ENCODE results near the gene MAP3K4.
A peak's percentile ranks its signal among the peaks of the same experiment; 100 is the strongest.

MAP3K4 gene

DNA sequence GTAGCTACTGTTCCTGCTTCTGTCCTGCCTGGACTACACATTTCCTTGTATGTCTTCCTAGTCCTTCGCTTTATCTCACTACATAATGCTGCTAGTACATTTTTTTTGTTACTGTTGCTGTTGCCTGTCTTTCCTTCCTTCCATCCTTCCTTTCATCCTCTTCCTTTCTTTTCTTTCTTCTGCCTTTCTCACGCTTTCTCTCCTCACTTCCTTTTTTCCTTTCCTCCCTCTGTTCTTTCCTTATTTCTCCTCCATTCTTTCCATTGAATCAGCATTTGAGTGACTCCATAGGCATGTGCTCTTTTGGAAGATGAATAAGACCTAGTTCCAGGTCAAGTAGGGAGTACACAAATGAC, 46.3 kb downstream of the MAP3K4 start:
- DNase-seq (ENCODE audit: low spot score) = no peak

- DNase-seq (ENCODE audit: low spot score) = no peak
These were observed 46.9 kb downstream of the MAP3K4 start for GRCh38 chr6:161038229-161039031.

GRCh38 chr6:161041274-161041673, 49.7 kb downstream of the MAP3K4 start:
- DNase-seq (ENCODE audit: low spot score) = no peak

GRCh38 chr6:161044335-161044734, 52.8 kb downstream of the MAP3K4 start:
- DNase-seq (ENCODE audit: low spot score) = no peak

GRCh38 chr6:161048641-161049040, 57.1 kb downstream of the MAP3K4 start:
- no peak for DNase-seq (ENCODE audit: low spot score)

- no peak for DNase-seq (ENCODE audit: low spot score)
These were observed 58.7 kb downstream of the MAP3K4 start for GRCh38 chr6:161050134-161050765.

GRCh38 chr6:161053103-161053502, 61.5 kb downstream of the MAP3K4 start:
- DNase-seq (ENCODE audit: low spot score) = no peak

DNA sequence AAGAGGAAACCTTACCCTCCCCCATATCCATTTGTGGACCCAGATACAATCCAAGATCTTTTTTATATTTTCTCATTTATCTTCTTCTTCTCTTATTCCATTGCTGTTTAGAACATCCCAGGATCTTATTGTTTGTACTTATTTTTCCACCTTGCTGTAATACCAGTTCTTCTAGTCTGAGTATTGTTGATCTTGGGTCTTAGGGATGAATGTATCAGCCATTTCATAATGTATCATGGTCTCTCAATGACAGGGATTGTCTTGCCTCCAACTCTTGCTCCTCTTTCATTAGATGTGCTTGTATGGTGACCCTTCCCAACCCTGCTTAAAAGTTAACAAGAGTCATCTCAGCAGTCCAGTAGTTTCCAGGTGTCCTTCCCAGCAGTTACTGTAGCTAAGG, 63.3 kb downstream of the MAP3K4 start:
- DNase-seq (ENCODE audit: low spot score) = no peak

DNA sequence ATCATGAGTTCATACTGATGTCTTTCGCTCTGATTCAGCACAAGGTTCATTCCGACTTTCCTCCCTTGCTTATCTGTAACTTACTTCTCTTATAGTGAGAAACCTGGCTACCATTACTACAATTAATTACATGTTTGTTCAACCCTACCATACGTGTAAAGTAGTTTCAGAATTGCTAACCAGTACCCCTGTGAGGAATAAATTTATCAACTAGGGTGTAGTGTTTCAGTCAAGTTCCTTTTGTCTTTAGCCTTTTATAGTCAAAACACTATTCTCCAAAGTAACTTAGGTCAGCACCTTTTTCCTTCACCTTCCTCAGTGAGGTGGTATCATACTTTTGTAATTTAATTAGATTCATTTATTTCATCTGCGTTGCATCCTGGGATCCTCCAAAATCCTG, 64.9 kb downstream of the MAP3K4 start:
- DNase-seq (ENCODE audit: low spot score) = no peak

GRCh38 chr6:161057103-161058091, 65.8 kb downstream of the MAP3K4 start:
- no peak for DNase-seq (ENCODE audit: low spot score)

- DNase-seq (ENCODE audit: low spot score) = no peak
These were observed 67.2 kb downstream of the MAP3K4 start for GRCh38 chr6:161058741-161059140.

DNA sequence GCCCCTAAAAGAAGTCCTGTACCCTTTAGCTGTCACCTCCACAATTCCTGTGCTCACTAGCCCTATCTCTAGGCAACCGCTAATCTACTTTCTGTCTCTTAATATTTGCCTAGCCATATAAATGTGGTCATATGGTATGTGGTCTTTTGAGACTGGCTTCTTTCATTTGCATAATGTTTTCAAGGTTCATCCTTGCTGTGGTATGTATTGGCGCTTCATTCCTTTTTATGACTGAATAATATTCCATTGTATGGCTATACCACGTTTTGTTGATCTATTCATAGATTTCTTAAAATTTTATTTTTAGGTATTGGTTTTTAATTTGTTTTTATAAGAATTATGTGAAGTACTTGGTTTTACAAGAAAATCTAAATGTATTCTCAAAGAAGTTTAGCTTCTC, 70.0 kb downstream of the MAP3K4 start:
- DNase-seq (ENCODE audit: low spot score) = no peak

- DNase-seq (ENCODE audit: low spot score) = no peak
These were observed 73.3 kb downstream of the MAP3K4 start for GRCh38 chr6:161064915-161065314.

GRCh38 chr6:161066511-161066910, 74.9 kb downstream of the MAP3K4 start:
- no peak for DNase-seq (ENCODE audit: low spot score)

GRCh38 chr6:161067749-161068148, 76.2 kb downstream of the MAP3K4 start:
- no peak for DNase-seq (ENCODE audit: low spot score)

- no peak for DNase-seq (ENCODE audit: low spot score)
These were observed 76.8 kb downstream of the MAP3K4 start for GRCh38 chr6:161068321-161068741.

DNA sequence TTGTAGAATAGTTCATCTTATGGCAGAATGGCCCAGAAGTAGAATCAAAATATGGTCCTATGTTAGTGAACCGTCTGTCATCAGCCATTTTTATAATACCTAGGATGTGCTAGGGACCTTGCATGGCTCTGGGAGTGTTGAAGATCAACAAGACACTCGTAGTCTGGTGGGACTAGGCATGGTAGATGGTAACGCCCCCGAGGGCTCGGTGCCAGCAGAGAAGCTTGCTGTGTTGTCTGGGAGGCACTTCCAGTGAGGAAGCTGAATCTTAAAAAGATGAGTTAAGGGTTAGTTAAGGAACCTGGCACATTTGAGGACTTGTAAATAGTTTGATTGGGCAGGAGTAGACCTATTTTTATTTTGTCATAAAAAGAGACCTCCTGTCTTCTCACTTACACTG, 82.4 kb downstream of the MAP3K4 start:
- no peak for DNase-seq (ENCODE audit: low spot score)

DNA sequence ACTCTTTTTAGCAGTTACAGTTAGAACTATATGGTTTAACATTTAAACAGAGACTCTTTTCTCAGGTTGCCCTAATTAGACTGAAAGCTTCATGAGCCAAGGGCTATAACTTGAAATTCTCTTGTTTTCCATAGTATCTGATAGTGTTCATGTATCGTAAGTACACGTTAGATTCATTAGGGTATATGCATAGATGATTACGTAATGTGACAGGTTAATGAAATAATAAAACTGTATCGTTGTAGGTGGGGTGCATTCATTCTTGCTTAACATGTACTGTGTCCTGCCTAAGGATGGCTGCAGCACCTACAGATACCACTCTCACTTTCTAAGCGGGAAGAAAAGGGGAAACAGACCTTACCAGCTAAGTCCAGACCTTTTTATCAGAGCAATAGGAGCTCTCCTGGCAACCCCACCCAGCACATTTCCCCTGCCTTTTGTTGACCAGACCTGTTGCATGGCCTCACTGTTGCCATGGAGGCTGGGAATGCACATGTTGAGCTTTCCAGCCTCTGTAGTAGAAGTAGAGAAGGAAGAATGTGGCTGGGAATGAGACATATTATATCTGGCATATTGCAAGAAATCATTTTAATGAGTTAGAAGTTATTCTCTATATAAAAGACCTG, 83.0 kb downstream of the MAP3K4 start:
- DNase-seq (ENCODE audit: low spot score) = no peak

DNA sequence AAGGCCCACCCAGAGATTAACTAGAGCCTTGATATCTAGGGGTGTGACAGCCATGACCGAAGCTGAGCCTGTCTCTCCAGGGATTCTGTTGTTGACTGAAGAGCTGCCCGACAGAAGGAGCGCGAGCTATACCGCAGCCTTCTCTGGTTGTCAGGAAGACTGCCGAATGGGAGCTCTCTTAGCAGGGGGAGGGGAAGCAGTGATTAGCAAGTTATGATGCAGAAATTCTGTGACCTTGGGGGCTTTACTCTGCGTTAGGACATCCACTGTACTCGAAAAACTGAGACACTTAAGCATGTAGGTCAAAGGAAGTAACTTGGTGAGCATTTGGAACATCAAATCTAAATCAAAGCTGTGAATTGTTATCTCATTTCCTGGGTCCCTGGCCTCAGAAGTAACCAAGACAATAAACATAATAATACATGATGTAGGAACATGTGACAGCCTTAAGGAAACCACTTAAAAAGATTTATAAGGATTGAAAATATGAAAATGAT, 84.7 kb downstream of the MAP3K4 start:
- peak; percentile 68 for DNase-seq (ENCODE audit: low spot score)

DNA sequence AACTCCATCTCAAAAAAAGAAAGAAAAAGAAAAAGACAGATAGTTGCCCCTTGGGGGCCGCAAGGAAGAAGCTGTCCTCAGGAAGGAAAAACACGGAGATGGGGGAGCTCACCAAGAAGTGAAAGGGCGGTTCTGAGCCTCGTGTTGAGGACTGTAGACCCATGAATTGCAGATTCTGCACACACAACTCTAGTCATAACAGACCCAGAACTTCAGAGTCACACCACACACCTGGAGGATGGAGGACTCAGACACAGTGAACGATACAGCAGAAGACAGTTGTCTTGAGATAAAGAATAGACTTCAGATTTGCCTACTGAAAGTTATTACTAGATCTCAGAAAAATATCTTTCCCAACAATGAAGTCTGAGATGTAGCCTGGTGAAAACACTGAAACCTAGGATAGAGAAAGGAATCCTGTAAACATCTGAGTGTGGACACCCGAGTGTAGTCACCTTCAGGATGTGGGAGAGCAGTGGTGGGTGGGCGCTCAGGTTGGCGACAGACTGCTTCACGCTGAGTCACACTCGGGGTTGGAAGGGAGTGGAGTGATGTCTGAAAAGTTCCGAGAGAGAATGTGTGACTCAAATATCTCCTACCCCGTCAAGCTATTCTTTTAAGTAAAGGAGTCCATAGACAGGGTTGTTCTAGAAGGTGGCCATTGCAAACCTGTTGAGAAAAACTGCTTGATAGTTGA, 88.1 kb downstream of the MAP3K4 start:
- peak; percentile 69 for DNase-seq (ENCODE audit: low spot score)

DNA sequence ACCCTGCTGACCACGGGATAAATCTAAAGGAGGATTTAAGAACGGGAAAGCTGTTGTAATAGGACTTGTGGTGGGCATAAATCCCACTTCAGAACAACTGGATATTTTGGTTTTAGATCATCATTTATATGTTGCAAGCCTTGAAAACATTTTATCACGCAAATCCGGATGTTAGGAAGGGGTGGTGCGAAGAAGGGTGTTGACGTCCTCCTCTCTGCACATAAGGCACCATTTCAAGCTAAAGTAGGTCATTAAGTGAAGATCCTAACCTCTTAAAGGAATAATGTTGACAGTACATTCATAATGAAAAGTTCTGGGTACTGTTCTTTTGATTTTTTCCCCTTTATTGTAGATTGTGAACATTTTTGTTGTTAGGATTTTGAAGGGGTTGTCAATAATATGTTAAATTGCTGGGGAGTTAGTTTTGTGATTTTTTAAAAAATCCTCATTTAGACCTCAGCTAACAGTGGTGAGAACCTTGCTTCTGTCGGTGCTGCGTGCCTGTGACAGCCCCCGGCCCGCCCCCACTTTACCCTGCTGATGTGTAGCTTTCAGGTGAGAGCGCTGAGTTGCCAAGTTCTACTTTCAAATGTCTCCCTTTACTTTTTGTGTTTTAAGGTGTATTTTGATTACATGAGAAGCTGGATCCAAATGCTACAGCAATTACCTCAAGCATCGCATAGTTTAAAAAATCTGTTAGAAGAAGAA, 88.8 kb downstream of the MAP3K4 start:
- peak; percentile 40 for DNase-seq (ENCODE audit: low spot score)
